Measurements from ENCODE around the gene CHRM2. TPM values are rescaled to one million over a fixed set of nuclear protein-coding genes. Genes with fewer than 3 reads are reported as not detected.

Gene CHRM2
- total and polyA plus RNA-seq, 2 of the 8 experiments (the other 6 are each of a cell fraction or from before 2014, with no cell fraction given): 0.17 to 0.32 TPM

- H2BK15ac ChIP-seq (ENCODE audit: low read length): no peak overlapping the region
- H2AFZ ChIP-seq (ENCODE audit: low read length): no peak overlapping the region
These were observed 2.5 kb downstream of the CHRM2 start for GRCh38 chr7:136870866-136871487.

More at GRCh38 chr7:136870866-136871487, 2.5 kb downstream of the CHRM2 start:
- Histone ChIP-seq H3K56ac (replicated peaks; ENCODE audit: insufficient read length, low read depth, low read length) (no peak overlapping the region), H2BK5ac (ENCODE audit: low read depth, low read length) (no peak overlapping the region), H3K79me1 (ENCODE audit: low read depth, low read length) (no peaks in the 10 kb centered on the region), H3K4me2 (ENCODE audit: insufficient read depth in 1 of 2, low read depth in 2 of 2, low read length in 2 of 2) (peak overlapping the region; percentile 98 to 99), H2BK20ac (ENCODE audit: low read length) (no peak overlapping the region), H3K23ac (ENCODE audit: insufficient read length) (no peak overlapping the region), H3K36me3 (ENCODE audit: control insufficient read depth in 2 of 4, insufficient read depth in 4 of 4, low read length in 3 of 4) (no peaks in the 10 kb centered on the region), H4K20me1 (replicated peaks in 1 of 2; ENCODE audit: control insufficient read depth in 1 of 2, insufficient read depth in 2 of 2, low read length in 2 of 2) (peaks cover 0 to 4% of the 10 kb centered on the region in 2 experiments), H3K4me1 (replicated peaks in 1 of 4; ENCODE audit: control insufficient read depth in 3 of 4, insufficient read depth in 4 of 4, low read length in 3 of 4) (peaks cover 0 to 23% (median 14%) of the 10 kb centered on the region in 4 experiments; a peak in 6 of 7 replicates), H3K79me2 (ENCODE audit: control insufficient read depth in 1 of 2, insufficient read depth in 2 of 2, low read length in 2 of 2) (no peaks in the 10 kb centered on the region), H3K27me3 (replicated peaks in 1 of 4; ENCODE audit: control insufficient read depth in 3 of 4, extremely low read depth in 1 of 4, insufficient read depth in 3 of 4, low read length in 3 of 4) (peaks cover 40 to 55% (median 48%) of the 10 kb centered on the region in 4 experiments), H3K23me2 (ENCODE audit: low read depth, low read length) (peaks cover 24% of the 10 kb centered on the region), H3K27ac (ENCODE audit: low read depth, low read length) (no peak overlapping the region), H3K4ac (replicated peaks; ENCODE audit: insufficient read length, low read depth, low read length) (no peak overlapping the region), H2AK5ac (ENCODE audit: low read depth, low read length) (no peak overlapping the region), H3K18ac (ENCODE audit: extremely low read depth, low read length) (no peak overlapping the region), H2BK120ac (replicated peaks; ENCODE audit: low read depth, low read length) (no peak overlapping the region), H4K91ac (replicated peaks; ENCODE audit: insufficient read length, low read length) (no peak overlapping the region), H3K9me3 (ENCODE audit: insufficient read depth in 2 of 2, low read depth in 1 of 2, low read length in 1 of 2) (no peaks in the 10 kb centered on the region), H3K4me3 (ENCODE audit: extremely low read depth in 1 of 4, insufficient read depth in 2 of 4, low read depth in 3 of 4, low read length in 4 of 4) (peak overlapping the region; percentile 8 to 61 (median 42); a peak in 6 of 8 replicates), H2BK12ac (ENCODE audit: low read depth, low read length) (no peak overlapping the region), H4K8ac (ENCODE audit: extremely low read depth, insufficient read depth, low read length) (no peak overlapping the region), H4K5ac (ENCODE audit: insufficient read length, low read depth, low read length) (no peak overlapping the region), H3K9ac (replicated peaks in 1 of 4; ENCODE audit: extremely low read depth in 1 of 4, low read depth in 3 of 4, low read length in 3 of 4) (no peak overlapping the region), H3K14ac (ENCODE audit: insufficient read length) (no peak overlapping the region)
- no peak for FAIRE-seq
- ChIA-PET POLR2A (ENCODE audit: partially characterized antibody) (no interaction called here), CTCF (ENCODE audit: partially characterized antibody) (interaction anchor here (0.6 to 1.9 kb wide), 4 partner anchors 14 to 579 kb away, joined by 3 to 6 read pairs (median 4); no protein-coding TSS in a partner anchor)
- TF ChIP-seq MAFK (IDR thresholded peaks at IDR 0.05; ENCODE audit: low read depth, low read length): no peak
- peak; percentile 95 for TF ChIP-seq EZH2 (IDR thresholded peaks at IDR 0.05; ENCODE audit: low read depth, low read length, severe bottlenecking)
- peak; percentile 57 for TF ChIP-seq RNF2 (IDR thresholded peaks at IDR 0.05; ENCODE audit: borderline replicate concordance, low read depth, low read length, missing control alignments, poor library complexity, severe bottlenecking)
- TF ChIP-seq CTBP2 (IDR thresholded peaks at IDR 0.05; ENCODE audit: borderline replicate concordance, insufficient read depth, insufficient read length, low read length): peak; percentile 51
- peak; percentile 75 for TF ChIP-seq SUZ12 (IDR thresholded peaks at IDR 0.05; ENCODE audit: low read length)
- TF ChIP-seq ASH2L (IDR thresholded peaks at IDR 0.05; ENCODE audit: low read length): peak; percentile 15
- TF ChIP-seq CHD1 (IDR thresholded peaks at IDR 0.05; ENCODE audit: low read depth, low read length): no peak
- TF ChIP-seq SP4 (IDR thresholded peaks at IDR 0.05; ENCODE audit: low read length): no peak
- no peak for TF ChIP-seq KDM1A (IDR thresholded peaks at IDR 0.05; ENCODE audit: borderline replicate concordance, low read length)
- no peak for TF ChIP-seq EP300 (IDR thresholded peaks at IDR 0.05; ENCODE audit: borderline replicate concordance in 1 of 2, low read depth in 2 of 2, low read length in 2 of 2)
- DNase-seq (ENCODE audit: low read depth in 1 of 2, low spot score in 2 of 2): peak in 1 of 2 experiments; percentile 55
- 6% methylated on average over 12 of the region's 41 CpGs; no CpG with 5 or more reads in 1 of the 2 experiments for WGBS, 2 experiments (ENCODE audit: extremely low coverage in 1 of 2, insufficient coverage in 1 of 2, insufficient read length in 1 of 2, insufficient replicate concordance in 2 of 2, low coverage in 1 of 2, low lambda C conversion rate in 2 of 2, missing lambda C conversion rate in 1 of 2)

All from H1 (cell line).